Measurements from ENCODE around the gene DTHD1. TPM values are rescaled to one million over a fixed set of nuclear protein-coding genes. Genes with fewer than 3 reads are reported as not detected.

DTHD1 gene
- total RNA-seq, 1 experiment from 2014 or later, result not detected

GRCh38 chr4:36280555-36280954 lies 861 bp upstream of the DTHD1 start:
- Mint-ChIP-seq H3K9me3 (ENCODE audit: unreplicated experiment) (no peaks in the 10 kb centered on the region), H3K4me3 (ENCODE audit: unreplicated experiment) (no peak overlapping the region), H3K36me3 (ENCODE audit: insufficient read depth, unreplicated experiment) (no peaks in the 10 kb centered on the region), H3K27me3 (ENCODE audit: insufficient read depth, unreplicated experiment) (peaks cover 8% of the 10 kb centered on the region), H3K27ac (ENCODE audit: unreplicated experiment) (no peak overlapping the region), H3K4me1 (ENCODE audit: low read depth, unreplicated experiment) (no peaks in the 10 kb centered on the region)
- no peak for TF ChIP-seq CTCF (IDR thresholded peaks at IDR 0.05; ENCODE audit: insufficient read depth in 1 of 2, low read depth in 1 of 2, low read length in 1 of 2, severe bottlenecking in 1 of 2, unreplicated experiment in 1 of 2)
- no TSS peak for BruUV-seq (replicated peaks)
- Histone ChIP-seq H3K4me3 (ENCODE audit: low read depth, low read length) (no peak overlapping the region), H3K9me3 (no peaks in the 10 kb centered on the region), H3K27me3 (replicated peaks; ENCODE audit: control insufficient read depth, insufficient read depth, low read length) (no peaks in the 10 kb centered on the region), H3K36me3 (ENCODE audit: control insufficient read depth, insufficient read depth, low read length) (no peaks in the 10 kb centered on the region), H3K4me1 (no peaks in the 10 kb centered on the region)
- intact Hi-C loops (cut with micrococcal nuclease; ENCODE audit: unreplicated experiment), result no loop called here
- DNase-seq, result no peak
- ChIA-PET POLR2A (no interaction called here), CTCF (no interaction called here)

DNA sequence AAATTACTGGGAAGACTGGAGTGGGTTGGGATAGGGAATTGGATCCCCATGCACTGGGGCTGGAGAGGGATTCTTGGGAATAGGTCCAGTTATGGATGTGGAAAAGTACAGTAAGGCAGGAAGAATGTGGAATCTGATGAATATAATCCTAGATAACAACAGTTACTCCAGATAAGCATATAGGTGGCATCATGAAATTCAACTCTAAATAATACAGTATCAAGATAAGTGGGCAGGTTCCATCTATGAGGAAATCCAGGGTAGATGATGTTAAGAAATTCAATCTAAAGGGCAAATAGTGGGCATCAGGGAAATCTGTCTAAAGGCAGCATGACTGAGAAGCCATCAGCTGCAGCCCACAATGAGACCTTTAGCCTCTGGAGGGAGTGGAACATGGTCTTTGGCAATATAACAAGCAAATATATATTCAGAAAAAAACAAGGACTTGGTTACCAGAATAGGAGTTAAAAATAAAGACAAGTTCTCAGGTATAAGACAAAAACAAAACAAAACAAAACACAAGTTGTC lies 1.2 kb downstream of the DTHD1 start:
- H3K4me3 Mint-ChIP-seq (ENCODE audit: unreplicated experiment), result no peak overlapping the region
- Histone ChIP-seq H3K4me3 (ENCODE audit: low read depth, low read length) (no peak overlapping the region), H3K36me3 (ENCODE audit: control insufficient read depth, insufficient read depth, low read length) (no peaks in the 10 kb centered on the region), H3K4me1 (no peaks in the 10 kb centered on the region), H3K27me3 (replicated peaks; ENCODE audit: control insufficient read depth, insufficient read depth, low read length) (no peaks in the 10 kb centered on the region), H3K9me3 (no peaks in the 10 kb centered on the region)
- DNase-seq, result no peak
- no peak overlapping the region for H3K27ac Mint-ChIP-seq (ENCODE audit: unreplicated experiment)
- intact Hi-C loops (cut with micrococcal nuclease; ENCODE audit: unreplicated experiment), result no loop called here
- no peak for TF ChIP-seq CTCF (IDR thresholded peaks at IDR 0.05; ENCODE audit: insufficient read depth in 1 of 2, low read depth in 1 of 2, low read length in 1 of 2, severe bottlenecking in 1 of 2, unreplicated experiment in 1 of 2)
- no peaks in the 10 kb centered on the region for H3K4me1 Mint-ChIP-seq (ENCODE audit: low read depth, unreplicated experiment)
- H3K36me3 Mint-ChIP-seq (ENCODE audit: insufficient read depth, unreplicated experiment), result no peaks in the 10 kb centered on the region
- peaks cover 8% of the 10 kb centered on the region for H3K27me3 Mint-ChIP-seq (ENCODE audit: insufficient read depth, unreplicated experiment)
- CTCF ChIA-PET, result no interaction called here
- POLR2A ChIA-PET, result no interaction called here
- BruUV-seq (replicated peaks), result no TSS peak
- no peaks in the 10 kb centered on the region for H3K9me3 Mint-ChIP-seq (ENCODE audit: unreplicated experiment)

DNA sequence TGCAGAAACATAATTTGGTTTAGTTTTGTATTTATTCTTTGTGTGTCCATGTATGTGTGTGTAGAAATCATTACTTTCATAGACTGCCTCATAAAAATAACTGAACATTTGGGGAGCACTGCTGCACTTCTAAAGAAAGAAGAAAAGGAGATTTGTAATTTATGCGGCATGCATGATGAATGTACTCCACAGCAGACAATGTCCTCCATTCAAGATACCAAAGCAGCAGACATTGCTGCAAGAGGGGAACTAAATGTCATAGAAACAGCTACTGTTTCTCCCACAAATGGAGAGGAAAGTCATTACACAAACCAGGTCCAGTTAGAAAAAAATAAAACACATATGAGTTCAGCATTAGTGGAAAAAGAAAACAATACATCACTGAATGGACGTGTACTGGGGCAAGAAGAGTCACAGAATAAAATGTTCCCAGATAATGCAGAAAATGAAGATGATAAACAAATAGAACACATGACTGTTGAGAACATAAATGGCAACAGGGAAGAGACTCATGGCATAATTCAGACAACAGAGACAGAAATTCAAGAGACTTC lies 2.6 kb downstream of the DTHD1 start:
- Mint-ChIP-seq H3K27ac (ENCODE audit: unreplicated experiment) (no peak overlapping the region), H3K9me3 (ENCODE audit: unreplicated experiment) (no peaks in the 10 kb centered on the region), H3K27me3 (ENCODE audit: insufficient read depth, unreplicated experiment) (peaks cover 8% of the 10 kb centered on the region), H3K4me1 (ENCODE audit: low read depth, unreplicated experiment) (no peaks in the 10 kb centered on the region), H3K4me3 (ENCODE audit: unreplicated experiment) (no peak overlapping the region), H3K36me3 (ENCODE audit: insufficient read depth, unreplicated experiment) (no peaks in the 10 kb centered on the region)
- intact Hi-C loops (cut with micrococcal nuclease; ENCODE audit: unreplicated experiment), result no loop called here
- DNase-seq, result no peak
- no TSS peak for BruUV-seq (replicated peaks)
- H3K9me3 ChIP-seq, result no peaks in the 10 kb centered on the region
- H3K4me3 ChIP-seq (ENCODE audit: low read depth, low read length), result no peak overlapping the region
- no peaks in the 10 kb centered on the region for H3K4me1 ChIP-seq
- POLR2A ChIA-PET, result no interaction called here
- no peaks in the 10 kb centered on the region for H3K36me3 ChIP-seq (ENCODE audit: control insufficient read depth, insufficient read depth, low read length)
- no peaks in the 10 kb centered on the region for H3K27me3 ChIP-seq (replicated peaks; ENCODE audit: control insufficient read depth, insufficient read depth, low read length)
- CTCF ChIA-PET, result no interaction called here
- TF ChIP-seq CTCF (IDR thresholded peaks at IDR 0.05; ENCODE audit: insufficient read depth in 1 of 2, low read depth in 1 of 2, low read length in 1 of 2, severe bottlenecking in 1 of 2, unreplicated experiment in 1 of 2), result no peak

Data from Caco-2 (cell line).